Measurements from ENCODE around the gene STX2.
"Not testable (repeated sequence)": the region's sequence is repeated elsewhere in the genome, so short reads cannot be mapped to it uniquely, and the experiment has no call there.

STX2 gene

DNA sequence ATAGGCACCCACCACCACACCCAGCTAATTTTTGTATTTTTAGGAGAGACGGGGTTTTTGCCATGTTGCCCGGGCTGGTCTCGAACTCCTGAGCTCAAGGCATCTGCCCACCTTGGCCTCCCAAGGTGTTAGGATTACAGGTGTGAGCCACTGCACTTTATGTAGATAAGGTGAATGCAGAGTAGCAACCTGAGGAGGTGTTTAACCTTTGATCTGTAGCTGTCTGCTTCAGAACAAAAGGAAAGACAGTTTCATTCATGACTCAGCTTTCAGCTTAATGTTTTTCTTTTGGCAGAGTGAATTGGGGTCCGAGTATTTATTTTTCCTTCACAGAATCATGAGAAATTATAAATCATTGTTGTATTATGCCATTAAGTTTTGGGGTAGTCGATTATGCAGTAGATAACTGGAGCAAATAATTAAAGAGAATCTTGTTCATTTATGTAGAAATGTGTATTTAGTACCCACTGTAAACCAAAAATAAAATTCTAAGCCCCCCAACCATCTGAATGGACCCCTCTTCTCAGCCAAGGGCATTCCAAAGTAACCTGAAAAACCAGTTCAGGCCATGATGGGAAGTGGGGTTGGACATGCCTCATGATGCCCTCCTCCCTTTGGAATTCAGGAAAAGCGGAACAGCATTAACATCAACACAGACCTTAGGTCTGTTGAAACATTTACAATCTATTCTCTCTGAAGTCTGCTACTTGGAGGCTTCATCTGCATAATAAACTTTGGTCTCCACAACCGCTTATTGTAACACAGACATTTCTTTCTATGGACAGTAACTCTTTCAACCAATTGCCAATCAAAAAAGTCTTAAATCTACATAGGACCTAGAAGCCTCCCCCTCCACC lies 10.7 kb upstream of the STX2 start:
- Histone ChIP-seq H3K9me3 (ENCODE audit: severe bottlenecking) (no peaks in the 10 kb centered on the region), H3K36me3 (no peaks in the 10 kb centered on the region), H3K27ac (no peak overlapping the region), H3K27me3 (ENCODE audit: insufficient read depth, low read depth, severe bottlenecking) (no peaks in the 10 kb centered on the region), H3K4me3 (ENCODE audit: low read depth, low read length) (no peak overlapping the region)
- no peak for DNase-seq
- TF ChIP-seq, protein P1, sequence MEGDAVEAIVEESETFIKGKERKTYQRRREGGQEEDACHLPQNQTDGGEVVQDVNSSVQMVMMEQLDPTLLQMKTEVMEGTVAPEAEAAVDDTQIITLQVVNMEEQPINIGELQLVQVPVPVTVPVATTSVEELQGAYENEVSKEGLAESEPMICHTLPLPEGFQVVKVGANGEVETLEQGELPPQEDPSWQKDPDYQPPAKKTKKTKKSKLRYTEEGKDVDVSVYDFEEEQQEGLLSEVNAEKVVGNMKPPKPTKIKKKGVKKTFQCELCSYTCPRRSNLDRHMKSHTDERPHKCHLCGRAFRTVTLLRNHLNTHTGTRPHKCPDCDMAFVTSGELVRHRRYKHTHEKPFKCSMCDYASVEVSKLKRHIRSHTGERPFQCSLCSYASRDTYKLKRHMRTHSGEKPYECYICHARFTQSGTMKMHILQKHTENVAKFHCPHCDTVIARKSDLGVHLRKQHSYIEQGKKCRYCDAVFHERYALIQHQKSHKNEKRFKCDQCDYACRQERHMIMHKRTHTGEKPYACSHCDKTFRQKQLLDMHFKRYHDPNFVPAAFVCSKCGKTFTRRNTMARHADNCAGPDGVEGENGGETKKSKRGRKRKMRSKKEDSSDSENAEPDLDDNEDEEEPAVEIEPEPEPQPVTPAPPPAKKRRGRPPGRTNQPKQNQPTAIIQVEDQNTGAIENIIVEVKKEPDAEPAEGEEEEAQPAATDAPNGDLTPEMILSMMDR (IDR thresholded peaks at IDR 0.05; ENCODE audit: low read depth, low read length): no peak

GRCh38 chr12:130848785-130849305 lies 9.8 kb upstream of the STX2 start:
- not testable (repeated sequence) for H3K27ac ChIP-seq; H3K9me3 ChIP-seq (ENCODE audit: severe bottlenecking); H3K27me3 ChIP-seq (ENCODE audit: insufficient read depth, low read depth, severe bottlenecking); H3K4me3 ChIP-seq (ENCODE audit: low read depth, low read length); DNase-seq; H3K36me3 ChIP-seq

DNA sequence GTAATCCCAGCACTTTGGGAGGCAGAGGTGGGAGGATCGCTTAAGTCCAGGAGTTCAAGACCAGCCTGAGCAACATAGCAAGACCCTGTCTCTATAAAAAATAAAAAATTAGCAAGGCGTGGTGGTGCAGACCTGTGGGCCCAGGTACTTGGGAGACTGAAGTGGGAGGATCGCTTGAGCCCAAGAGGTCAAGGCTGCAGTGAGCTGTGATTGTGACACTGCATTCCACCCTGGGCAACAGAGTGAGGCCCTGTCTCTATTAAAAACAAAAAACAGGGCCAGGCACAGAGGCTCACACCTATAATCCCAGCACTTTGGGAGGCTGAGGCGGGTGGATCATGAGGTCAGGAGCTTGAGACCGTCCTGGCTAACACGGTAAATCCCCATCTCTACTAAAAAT lies 9.1 kb upstream of the STX2 start:
- not testable (repeated sequence) for H3K27me3 ChIP-seq (ENCODE audit: insufficient read depth, low read depth, severe bottlenecking); H3K36me3 ChIP-seq; H3K9me3 ChIP-seq (ENCODE audit: severe bottlenecking); H3K27ac ChIP-seq; DNase-seq; H3K4me3 ChIP-seq (ENCODE audit: low read depth, low read length)

- Histone ChIP-seq H3K4me3 (ENCODE audit: low read depth, low read length) (no peak overlapping the region), H3K36me3 (no peaks in the 10 kb centered on the region), H3K27me3 (ENCODE audit: insufficient read depth, low read depth, severe bottlenecking) (no peaks in the 10 kb centered on the region), H3K27ac (no peak overlapping the region), H3K9me3 (ENCODE audit: severe bottlenecking) (peaks cover 3% of the 10 kb centered on the region)
- DNase-seq: no peak
- TF ChIP-seq, protein P1 (IDR thresholded peaks at IDR 0.05; ENCODE audit: low read depth, low read length): no peak
Observed at GRCh38 chr12:130847112-130847511, 8.1 kb upstream of the STX2 start.

GRCh38 chr12:130846369-130846768 lies 7.3 kb upstream of the STX2 start:
- no peak for DNase-seq
- peaks cover 3% of the 10 kb centered on the region for H3K9me3 ChIP-seq (ENCODE audit: severe bottlenecking)
- no peak overlapping the region for H3K27ac ChIP-seq
- TF ChIP-seq, protein P1 (IDR thresholded peaks at IDR 0.05; ENCODE audit: low read depth, low read length): no peak
- H3K36me3 ChIP-seq: no peaks in the 10 kb centered on the region
- H3K4me3 ChIP-seq (ENCODE audit: low read depth, low read length): no peak overlapping the region
- no peaks in the 10 kb centered on the region for H3K27me3 ChIP-seq (ENCODE audit: insufficient read depth, low read depth, severe bottlenecking)

GRCh38 chr12:130839770-130840404 lies 837 bp upstream of the STX2 start:
- H3K27me3 ChIP-seq (ENCODE audit: insufficient read depth, low read depth, severe bottlenecking): no peaks in the 10 kb centered on the region
- H3K9me3 ChIP-seq (ENCODE audit: severe bottlenecking): peaks cover 3% of the 10 kb centered on the region
- H3K27ac ChIP-seq: peak overlapping the region; percentile 53; the same call in 1 of the 2 replicates
- peak overlapping the region; percentile 40 for H3K4me3 ChIP-seq (ENCODE audit: low read depth, low read length)
- peak; percentile 52 for DNase-seq
- no peaks in the 10 kb centered on the region for H3K36me3 ChIP-seq
- TF ChIP-seq, protein P1 (IDR thresholded peaks at IDR 0.05; ENCODE audit: low read depth, low read length): no peak
